Epithelial cell of esophagus (primary cell): ENCODE measurements around the gene MOB4.

ENCODE experiments used
- DNase-seq: peaks from one replicate; pipeline ENCODE4 v3.0.0; 2010; ENCODE audit warnings: low read depth
- H3K4me3 ChIP-seq: 2 replicates; pipeline ENCODE4 v1.5.1; 2011; ENCODE audit warnings: mild to moderate bottlenecking, low read length, control low read depth
- TF ChIP-seq, protein P1 (sequence below): IDR thresholded peaks from 2 replicates; pipeline ENCODE4 v1.5.1; 2011; ENCODE audit warnings: low read depth, mild to moderate bottlenecking, low read length, control low read depth, inconsistent platforms; ENCODE audit not compliant: insufficient read depth; ENCODE audit errors: missing control alignments

The MOB4 gene

DNA sequence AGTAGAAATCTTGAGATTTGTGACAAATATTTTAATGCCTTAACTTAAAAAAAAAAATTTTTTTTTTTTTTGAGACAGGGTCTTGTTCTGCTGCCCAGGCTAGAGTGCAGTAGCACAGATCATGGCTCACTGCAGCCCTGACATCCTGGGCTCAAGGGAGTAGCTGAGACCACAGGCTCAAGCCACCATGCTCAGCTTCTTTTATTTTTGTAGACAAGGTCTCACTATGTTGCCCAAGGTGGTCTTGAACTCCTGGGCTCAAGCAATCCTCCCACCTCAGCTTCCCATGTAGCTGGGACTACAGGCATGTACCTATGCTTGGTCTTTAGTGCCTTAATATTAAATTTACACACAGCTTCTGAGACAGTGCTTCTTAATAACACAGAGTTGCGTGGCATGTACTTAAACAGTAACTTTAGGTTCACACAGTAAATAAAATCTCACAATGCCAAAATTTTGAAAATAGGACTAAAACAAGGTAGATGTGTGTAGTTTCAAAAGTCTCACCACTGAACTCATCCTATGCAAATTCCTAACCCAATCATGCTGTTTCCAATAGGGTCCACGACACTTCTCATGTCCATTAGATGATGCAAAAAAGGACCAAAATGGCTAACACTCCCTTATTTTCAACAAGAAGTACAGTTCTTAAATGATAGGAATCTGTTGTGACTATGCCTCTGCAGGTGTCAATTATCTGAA, 20.3 kb upstream of the MOB4 start:
- no peak for DNase-seq
- TF ChIP-seq, protein P1, sequence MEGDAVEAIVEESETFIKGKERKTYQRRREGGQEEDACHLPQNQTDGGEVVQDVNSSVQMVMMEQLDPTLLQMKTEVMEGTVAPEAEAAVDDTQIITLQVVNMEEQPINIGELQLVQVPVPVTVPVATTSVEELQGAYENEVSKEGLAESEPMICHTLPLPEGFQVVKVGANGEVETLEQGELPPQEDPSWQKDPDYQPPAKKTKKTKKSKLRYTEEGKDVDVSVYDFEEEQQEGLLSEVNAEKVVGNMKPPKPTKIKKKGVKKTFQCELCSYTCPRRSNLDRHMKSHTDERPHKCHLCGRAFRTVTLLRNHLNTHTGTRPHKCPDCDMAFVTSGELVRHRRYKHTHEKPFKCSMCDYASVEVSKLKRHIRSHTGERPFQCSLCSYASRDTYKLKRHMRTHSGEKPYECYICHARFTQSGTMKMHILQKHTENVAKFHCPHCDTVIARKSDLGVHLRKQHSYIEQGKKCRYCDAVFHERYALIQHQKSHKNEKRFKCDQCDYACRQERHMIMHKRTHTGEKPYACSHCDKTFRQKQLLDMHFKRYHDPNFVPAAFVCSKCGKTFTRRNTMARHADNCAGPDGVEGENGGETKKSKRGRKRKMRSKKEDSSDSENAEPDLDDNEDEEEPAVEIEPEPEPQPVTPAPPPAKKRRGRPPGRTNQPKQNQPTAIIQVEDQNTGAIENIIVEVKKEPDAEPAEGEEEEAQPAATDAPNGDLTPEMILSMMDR: no peak
- no peak overlapping the region for H3K4me3 ChIP-seq

DNA sequence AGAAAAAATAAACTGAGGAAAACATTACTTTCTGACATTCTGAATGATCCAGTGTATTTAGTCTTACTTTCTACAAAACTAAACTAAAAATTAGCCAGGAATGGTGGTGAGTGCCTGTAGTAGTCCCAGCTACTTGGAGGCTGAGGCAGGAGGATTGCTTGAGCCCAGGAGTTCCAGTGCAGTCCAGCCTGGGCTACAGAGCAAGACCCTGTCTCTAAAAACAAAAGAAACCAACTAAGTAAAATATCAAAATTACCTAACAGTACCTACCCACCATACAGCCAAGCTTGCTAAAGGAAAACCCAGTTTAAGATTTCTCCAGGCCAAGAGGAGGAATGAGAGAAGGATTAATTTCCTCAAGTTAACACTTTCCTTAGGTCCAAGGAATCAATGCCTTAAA, 19.2 kb upstream of the MOB4 start:
- TF ChIP-seq, protein P1: no peak
- H3K4me3 ChIP-seq: peak overlapping the region; percentile 1
- DNase-seq: no peak

- TF ChIP-seq, protein P1: no peak
- DNase-seq: peak; percentile 15
- H3K4me3 ChIP-seq: peak overlapping the region; percentile 85
Measured at GRCh38 chr2:197497326-197497725, 18.5 kb upstream of the MOB4 start.

DNA sequence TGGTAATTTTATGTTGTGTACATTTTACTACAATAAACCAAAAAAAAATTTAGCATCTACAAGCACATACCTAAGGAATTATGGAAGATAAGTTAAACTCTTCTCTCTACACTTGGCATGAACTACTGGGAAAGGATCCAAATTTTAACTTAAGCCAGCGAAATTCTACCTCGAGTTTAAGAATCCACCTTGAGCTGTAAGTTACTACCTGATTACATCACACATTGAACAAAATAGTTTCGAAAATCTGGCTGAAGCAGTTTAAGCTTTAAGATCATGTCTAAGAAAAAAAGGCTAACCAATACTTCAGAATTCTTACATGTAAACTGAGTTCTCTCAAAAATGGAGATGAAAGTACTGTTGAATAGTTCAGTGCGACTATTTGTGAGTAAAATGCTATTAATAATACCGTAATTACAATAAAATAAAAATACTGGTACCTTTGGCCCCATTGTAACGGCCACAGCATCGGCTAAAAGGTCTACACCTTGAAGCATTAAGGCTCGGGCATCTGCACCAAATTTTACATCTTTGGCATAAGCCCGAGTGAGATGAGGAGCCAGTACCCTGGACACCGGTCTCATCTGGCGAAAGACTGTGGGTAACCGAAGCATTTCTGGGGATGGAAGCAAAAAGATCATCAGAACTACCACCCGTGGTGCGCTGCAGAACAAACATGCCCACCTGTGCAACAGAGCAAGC, 17.5 kb upstream of the MOB4 start:
- TF ChIP-seq, protein P1: no peak
- peak overlapping the region; percentile 85 for H3K4me3 ChIP-seq
- peak; percentile 16 for DNase-seq

- H3K4me3 ChIP-seq: peak overlapping the region; percentile 85
- TF ChIP-seq, protein P1: no peak
- DNase-seq: peak; percentile 46
Measured at GRCh38 chr2:197498937-197499593, 16.8 kb upstream of the MOB4 start.

- H3K4me3 ChIP-seq: peak within 1 kb of the TSS; percentile 85
- TF ChIP-seq, protein P1: no peak
- DNase-seq: peak; percentile 100
Measured at GRCh38 chr2:197499594-197500502, 16.0 kb upstream of the MOB4 start, which contains the start of the genes HSPD1 and HSPE1. Gene HSPD1 (minus strand): TSS chr2:197499840. CDS start chr2:197498848, 992 bp downstream. Gene HSPE1 (plus strand): TSS chr2:197500379. CDS start chr2:197500437, 58 bp downstream.
